ENCODE data around the gene MAN1C1. TPM values are rescaled to one million over a fixed set of nuclear protein-coding genes. Genes with fewer than 3 reads are reported as not detected.

Gene MAN1C1
- total and polyA plus RNA-seq, 10 of the 15 experiments (the other 5 are each of a cell fraction or from before 2014, with no cell fraction given) = 0.12 to 0.56 (median 0.22) TPM; not detected in 3

DNA sequence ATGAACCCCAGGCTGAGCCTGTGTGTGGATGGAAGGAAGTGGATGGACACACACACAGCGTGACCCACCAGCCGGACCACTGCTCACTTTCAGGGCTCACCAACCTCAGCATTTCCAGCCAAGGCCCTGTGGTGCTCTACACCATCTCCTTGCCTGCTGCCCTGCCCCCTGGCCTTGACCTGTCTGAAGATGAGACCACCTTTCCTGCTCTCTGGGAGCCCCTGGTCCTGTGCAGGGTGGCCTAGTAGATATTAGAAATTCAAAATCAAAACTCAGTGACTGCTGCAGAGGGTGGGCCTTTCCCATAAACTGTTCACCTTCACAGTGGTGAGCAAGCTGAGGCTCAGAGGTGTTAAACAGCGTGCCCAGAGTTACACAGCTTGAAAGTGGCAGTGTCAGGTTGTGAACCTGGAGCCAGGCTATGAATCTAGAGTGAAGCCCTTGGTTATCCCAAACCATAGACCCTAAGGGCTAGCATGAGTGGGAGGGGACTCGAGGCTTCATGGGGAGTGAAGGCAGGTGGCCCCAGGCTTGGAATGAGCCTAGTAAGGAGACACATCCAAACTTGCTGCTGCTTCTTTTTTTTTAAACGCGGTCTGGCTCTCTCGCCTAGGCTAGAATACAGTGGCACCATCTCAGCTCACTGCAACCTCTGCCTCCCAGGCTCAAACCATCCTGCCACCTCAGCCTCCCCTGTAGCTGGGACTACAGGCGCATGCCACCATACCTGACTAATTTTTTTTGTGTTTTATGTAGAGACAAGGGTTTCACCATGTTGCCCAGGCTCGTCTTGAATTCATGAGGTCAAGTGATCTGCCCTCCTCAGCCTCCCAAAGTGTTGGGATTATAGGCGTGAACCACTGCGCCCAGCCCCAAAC lies 41.5 kb downstream of the MAN1C1 start (continued):
- TF ChIP-seq, protein P1, sequence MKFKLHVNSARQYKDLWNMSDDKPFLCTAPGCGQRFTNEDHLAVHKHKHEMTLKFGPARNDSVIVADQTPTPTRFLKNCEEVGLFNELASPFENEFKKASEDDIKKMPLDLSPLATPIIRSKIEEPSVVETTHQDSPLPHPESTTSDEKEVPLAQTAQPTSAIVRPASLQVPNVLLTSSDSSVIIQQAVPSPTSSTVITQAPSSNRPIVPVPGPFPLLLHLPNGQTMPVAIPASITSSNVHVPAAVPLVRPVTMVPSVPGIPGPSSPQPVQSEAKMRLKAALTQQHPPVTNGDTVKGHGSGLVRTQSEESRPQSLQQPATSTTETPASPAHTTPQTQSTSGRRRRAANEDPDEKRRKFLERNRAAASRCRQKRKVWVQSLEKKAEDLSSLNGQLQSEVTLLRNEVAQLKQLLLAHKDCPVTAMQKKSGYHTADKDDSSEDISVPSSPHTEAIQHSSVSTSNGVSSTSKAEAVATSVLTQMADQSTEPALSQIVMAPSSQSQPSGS (IDR thresholded peaks at IDR 0.05; ENCODE audit: low read length) = no peak
- no peak for TF ChIP-seq ZZZ3 (IDR thresholded peaks at IDR 0.05; ENCODE audit: control insufficient read depth, insufficient read length, low read depth)
- TF ChIP-seq PML (IDR thresholded peaks at IDR 0.05; ENCODE audit: low read length) = no peak

DNA sequence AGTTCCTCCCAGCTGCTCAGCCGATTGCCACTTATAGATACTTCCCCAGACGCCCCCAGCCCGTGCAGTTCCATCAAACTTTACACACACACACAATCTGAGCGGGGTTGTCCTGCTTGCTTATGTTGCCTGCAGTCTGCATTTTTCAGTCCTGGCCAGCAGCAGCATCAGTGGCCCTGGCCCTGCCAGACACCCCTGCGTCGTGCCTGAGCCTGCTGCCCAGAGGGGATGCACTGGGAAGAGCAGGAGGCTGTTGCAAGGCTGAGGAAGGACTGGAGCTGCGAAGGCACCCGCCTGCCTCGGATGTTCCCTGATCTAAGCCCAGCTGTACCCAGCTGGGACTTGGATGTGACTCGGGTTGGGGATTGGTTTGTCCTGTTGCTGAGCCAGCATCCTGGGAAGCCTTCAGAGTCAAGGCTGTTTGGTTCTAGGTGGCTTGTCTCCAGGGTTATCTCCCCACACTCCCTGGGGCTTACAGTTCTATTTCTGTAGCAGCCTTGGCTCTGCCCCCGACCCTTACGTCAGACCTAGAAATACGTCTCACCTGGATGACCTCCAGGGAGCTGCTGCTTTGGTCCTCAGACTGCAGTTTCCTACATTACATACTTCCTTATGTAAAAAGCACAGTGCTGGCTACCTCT lies 42.3 kb downstream of the MAN1C1 start:
- ATAC-seq (peak; percentile 38), DNase-seq (ENCODE audit: low read depth, low spot score) (no peak), FAIRE-seq (no peak)
- intact Hi-C loops (cut with micrococcal nuclease; ENCODE audit: unreplicated experiment) = no loop called here
- BruUV-seq (replicated peaks) = no TSS peak
- no peaks in the 10 kb centered on the region for H3K4me1 ChIP-seq (ENCODE audit: control insufficient read depth, insufficient read depth, low read length)
- no peak overlapping the region for H3K9ac ChIP-seq (ENCODE audit: control insufficient read depth, insufficient read depth, low read length)
- H4K20me1 ChIP-seq (ENCODE audit: control insufficient read depth, insufficient read depth) = no peaks in the 10 kb centered on the region
- no peak overlapping the region for H3K4me2 ChIP-seq (ENCODE audit: control insufficient read depth, insufficient read depth)
- H3K4me3 ChIP-seq = no peak overlapping the region
- in situ Hi-C loops (cut with MboI) = no loop called here
- ChIA-PET SMC1A (ENCODE audit: uncharacterized antibody, unreplicated experiment) (no interaction called here), CTCF (no interaction called here), RAD21 (ENCODE audit: unreplicated experiment) (no interaction called here), POLR2A (no interaction called here)
- no peak overlapping the region for H3K27ac ChIP-seq (ENCODE audit: control insufficient read depth, insufficient read depth)
- H3K36me3 ChIP-seq (ENCODE audit: control insufficient read depth in 2 of 2, insufficient read depth in 2 of 2, low read length in 1 of 2) = no peaks in the 10 kb centered on the region
- H2AFZ ChIP-seq (ENCODE audit: control insufficient read depth, low read depth, low read length) = no peak overlapping the region
- H3K27me3 ChIP-seq (replicated peaks in 1 of 2; ENCODE audit: control insufficient read depth in 2 of 2, insufficient read depth in 2 of 2, low read length in 1 of 2) = peaks cover 0 to 9% of the 10 kb centered on the region in 2 experiments; a peak in 3 of 4 replicates
- WGBS (ENCODE audit: insufficient coverage, insufficient replicate concordance, low lambda C conversion rate, missing lambda C conversion rate) = 34% methylated on average over 13 of the region's 13 CpGs
- no peaks in the 10 kb centered on the region for H3K79me2 ChIP-seq (ENCODE audit: control insufficient read depth, insufficient read depth, low read length)
- H3K9me3 ChIP-seq (replicated peaks; ENCODE audit: control insufficient read depth, insufficient read depth, low read length) = no peaks in the 10 kb centered on the region
- TF ChIP-seq, protein P2, sequence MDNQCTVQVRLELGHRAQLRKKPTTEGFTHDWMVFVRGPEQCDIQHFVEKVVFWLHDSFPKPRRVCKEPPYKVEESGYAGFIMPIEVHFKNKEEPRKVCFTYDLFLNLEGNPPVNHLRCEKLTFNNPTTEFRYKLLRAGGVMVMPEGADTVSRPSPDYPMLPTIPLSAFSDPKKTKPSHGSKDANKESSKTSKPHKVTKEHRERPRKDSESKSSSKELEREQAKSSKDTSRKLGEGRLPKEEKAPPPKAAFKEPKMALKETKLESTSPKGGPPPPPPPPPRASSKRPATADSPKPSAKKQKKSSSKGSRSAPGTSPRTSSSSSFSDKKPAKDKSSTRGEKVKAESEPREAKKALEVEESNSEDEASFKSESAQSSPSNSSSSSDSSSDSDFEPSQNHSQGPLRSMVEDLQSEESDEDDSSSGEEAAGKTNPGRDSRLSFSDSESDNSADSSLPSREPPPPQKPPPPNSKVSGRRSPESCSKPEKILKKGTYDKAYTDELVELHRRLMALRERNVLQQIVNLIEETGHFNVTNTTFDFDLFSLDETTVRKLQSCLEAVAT (IDR thresholded peaks at IDR 0.05) = no peak
- TF ChIP-seq ZNF384 (IDR thresholded peaks at IDR 0.05; ENCODE audit: borderline replicate concordance, low read depth, low read length) (no peak), FOS (IDR thresholded peaks at IDR 0.05; ENCODE audit: borderline replicate concordance, extremely low read depth, insufficient read length) (no peak), GABPA (IDR thresholded peaks at IDR 0.05; ENCODE audit: low read depth) (no peak), KDM1A (IDR thresholded peaks at IDR 0.05; ENCODE audit: borderline replicate concordance) (no peak), TCF7 (IDR thresholded peaks at IDR 0.05; ENCODE audit: borderline replicate concordance) (no peak), EGR1 (IDR thresholded peaks at IDR 0.05; ENCODE audit: borderline replicate concordance in 1 of 2, low read depth in 2 of 2, low read length in 2 of 2) (no peak), CHD4 (IDR thresholded peaks at IDR 0.05) (no peak), NBN (IDR thresholded peaks at IDR 0.05) (no peak), IRF4 (IDR thresholded peaks at IDR 0.05; ENCODE audit: low read depth, low read length) (no peak), SREBF2 (IDR thresholded peaks at IDR 0.05; ENCODE audit: low read length) (no peak), ZSCAN29 (IDR thresholded peaks at IDR 0.05) (no peak), SIX5 (IDR thresholded peaks at IDR 0.05; ENCODE audit: low read depth, low read length, severe bottlenecking) (no peak)
- TF ChIP-seq, protein P3, sequence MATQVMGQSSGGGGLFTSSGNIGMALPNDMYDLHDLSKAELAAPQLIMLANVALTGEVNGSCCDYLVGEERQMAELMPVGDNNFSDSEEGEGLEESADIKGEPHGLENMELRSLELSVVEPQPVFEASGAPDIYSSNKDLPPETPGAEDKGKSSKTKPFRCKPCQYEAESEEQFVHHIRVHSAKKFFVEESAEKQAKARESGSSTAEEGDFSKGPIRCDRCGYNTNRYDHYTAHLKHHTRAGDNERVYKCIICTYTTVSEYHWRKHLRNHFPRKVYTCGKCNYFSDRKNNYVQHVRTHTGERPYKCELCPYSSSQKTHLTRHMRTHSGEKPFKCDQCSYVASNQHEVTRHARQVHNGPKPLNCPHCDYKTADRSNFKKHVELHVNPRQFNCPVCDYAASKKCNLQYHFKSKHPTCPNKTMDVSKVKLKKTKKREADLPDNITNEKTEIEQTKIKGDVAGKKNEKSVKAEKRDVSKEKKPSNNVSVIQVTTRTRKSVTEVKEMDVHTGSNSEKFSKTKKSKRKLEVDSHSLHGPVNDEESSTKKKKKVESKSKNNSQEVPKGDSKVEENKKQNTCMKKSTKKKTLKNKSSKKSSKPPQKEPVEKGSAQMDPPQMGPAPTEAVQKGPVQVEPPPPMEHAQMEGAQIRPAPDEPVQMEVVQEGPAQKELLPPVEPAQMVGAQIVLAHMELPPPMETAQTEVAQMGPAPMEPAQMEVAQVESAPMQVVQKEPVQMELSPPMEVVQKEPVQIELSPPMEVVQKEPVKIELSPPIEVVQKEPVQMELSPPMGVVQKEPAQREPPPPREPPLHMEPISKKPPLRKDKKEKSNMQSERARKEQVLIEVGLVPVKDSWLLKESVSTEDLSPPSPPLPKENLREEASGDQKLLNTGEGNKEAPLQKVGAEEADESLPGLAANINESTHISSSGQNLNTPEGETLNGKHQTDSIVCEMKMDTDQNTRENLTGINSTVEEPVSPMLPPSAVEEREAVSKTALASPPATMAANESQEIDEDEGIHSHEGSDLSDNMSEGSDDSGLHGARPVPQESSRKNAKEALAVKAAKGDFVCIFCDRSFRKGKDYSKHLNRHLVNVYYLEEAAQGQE (IDR thresholded peaks at IDR 0.05; ENCODE audit: low read depth, low read length) = no peak

Data from GM12878 (cell line).